IPS-18c (cell line): ENCODE data around the gene EXD3.

Source experiments
- H3K4me3 ChIP-seq: 2 replicates; pipeline ENCODE4 v1.7.0; 2013; ENCODE audit warnings: low read depth, mild to moderate bottlenecking, low read length, moderate library complexity; ENCODE audit not compliant: insufficient read depth
- H3K9me3 ChIP-seq: one replicate; pipeline ENCODE4 v1.6.1; 2013; ENCODE audit warnings: mild to moderate bottlenecking, low read length, moderate library complexity; ENCODE audit not compliant: control insufficient read depth, insufficient read depth

Gene EXD3

GRCh38 chr9:137304383-137305059, 118.4 kb downstream of the EXD3 start:
- Histone ChIP-seq H3K4me3 (no peak overlapping the region), H3K9me3 (peaks cover 2% of the 10 kb centered on the region)

GRCh38 chr9:137303893-137304382, 119.0 kb downstream of the EXD3 start:
- Histone ChIP-seq H3K4me3 (no peak overlapping the region), H3K9me3 (peaks cover 2% of the 10 kb centered on the region)

DNA sequence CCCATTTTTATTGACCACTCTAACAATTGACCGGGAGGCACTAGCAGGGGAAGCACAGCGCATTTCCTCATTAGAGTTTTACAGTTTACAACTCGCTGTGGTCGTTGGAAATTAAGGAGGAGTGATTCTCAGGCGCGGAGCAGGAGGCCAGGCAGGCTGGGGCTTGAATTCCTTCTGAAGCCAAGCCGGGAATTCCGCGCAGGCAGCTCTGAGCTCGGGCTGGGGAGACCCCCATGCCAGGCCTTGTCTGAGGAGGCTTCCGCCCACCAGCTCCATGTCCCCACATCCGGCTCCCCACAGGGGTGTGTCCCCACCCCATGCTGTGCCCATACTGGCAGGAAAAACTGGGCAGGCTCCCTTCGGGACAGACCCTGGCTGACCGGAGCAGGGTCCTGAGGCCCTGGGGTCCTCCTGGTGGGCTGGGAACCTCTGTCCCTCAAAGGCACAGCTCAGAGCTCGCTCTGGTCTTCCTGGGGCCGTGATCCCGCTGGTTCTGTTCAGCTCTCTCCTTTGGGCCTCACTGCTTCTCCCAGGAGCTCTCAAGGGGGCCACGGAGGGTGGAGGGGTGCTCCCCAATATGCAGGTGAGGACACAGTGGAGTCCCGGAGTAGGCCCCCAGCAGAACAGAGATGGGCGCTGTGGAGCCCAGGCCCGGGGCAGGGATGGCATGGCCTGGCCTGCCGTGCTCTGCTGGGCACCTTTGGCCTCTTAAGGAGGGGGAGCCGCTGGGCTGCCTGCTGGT, 119.6 kb downstream of the EXD3 start:
- peaks cover 2% of the 10 kb centered on the region for H3K9me3 ChIP-seq
- H3K4me3 ChIP-seq: peak overlapping the region; percentile 43; the same call in 1 of the 2 replicates

DNA sequence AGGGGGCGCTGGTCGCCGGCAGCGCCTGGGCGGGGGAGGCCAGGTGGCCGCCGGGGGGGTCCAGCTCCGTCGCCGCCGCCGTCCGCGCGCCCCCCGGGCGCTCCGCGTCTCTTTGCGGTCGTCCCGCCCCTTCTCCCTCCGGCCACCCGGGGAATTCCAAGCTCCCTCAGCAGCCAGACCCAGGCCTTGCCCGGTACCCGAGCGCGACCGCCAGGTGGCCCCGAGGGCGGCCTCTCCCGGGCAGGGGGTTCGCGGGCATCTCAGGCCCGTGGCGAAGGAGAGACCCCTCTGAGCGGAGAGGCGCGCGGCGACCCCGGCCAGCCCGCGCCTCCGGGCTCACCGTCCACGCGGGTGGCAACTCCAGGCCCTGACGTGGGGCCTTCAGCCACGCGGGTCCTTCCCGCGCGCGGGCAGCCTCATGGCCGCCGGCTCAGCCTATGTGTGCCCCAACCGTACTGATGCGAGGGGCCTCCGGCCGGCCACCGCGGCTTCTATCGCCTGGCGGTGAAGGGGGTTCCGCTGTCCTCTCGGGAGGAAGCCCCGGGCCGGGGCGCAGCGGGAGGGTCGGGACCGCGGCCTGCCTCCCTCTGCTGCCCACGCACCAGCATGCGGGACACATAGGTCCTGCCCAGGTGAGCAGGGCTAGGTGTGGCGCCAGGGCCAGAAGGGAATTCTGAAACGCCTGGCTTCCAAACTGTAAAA, 120.4 kb downstream of the EXD3 start:
- peaks cover 2% of the 10 kb centered on the region for H3K9me3 ChIP-seq
- H3K4me3 ChIP-seq: peak overlapping the region; percentile 43; the same call in 1 of the 2 replicates

- Histone ChIP-seq H3K9me3 (peaks cover 2% of the 10 kb centered on the region), H3K4me3 (peak within 1 kb of the TSS; percentile 92)
Measured at GRCh38 chr9:137302118-137302448, 120.9 kb downstream of the EXD3 start, which contains the start of gene NRARP. NRARP (minus strand) TSS chr9:137302271; CDS start chr9:137301928, 343 bp downstream.

- peak overlapping the region; percentile 92 for H3K4me3 ChIP-seq
- H3K9me3 ChIP-seq: peaks cover 5% of the 10 kb centered on the region
Measured at GRCh38 chr9:137301081-137301947, 121.6 kb downstream of the EXD3 start.

DNA sequence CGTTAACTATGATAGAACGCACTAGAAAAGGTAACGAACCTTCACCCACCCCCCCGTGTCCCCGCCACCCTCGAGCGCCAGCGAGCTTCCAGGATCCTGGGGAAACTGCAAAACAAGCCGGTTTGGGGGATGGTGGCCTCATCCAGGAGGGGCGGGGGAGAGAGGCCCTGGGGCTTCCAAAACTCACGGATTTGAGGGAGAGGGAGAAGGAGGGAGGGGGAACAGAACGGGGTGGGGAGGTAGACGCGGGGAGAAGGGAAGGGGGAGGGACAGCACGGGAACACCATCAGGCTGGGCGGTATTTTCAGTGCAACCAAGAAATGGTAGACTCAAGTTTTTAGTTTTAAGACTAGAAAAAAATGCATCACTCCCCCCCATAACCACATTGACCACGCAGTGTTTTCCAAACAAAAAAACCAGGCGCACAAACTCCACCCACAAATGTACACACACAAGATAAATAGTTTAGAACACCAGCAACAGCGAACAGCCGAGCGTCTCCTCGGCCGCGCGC, 122.3 kb downstream of the EXD3 start:
- Histone ChIP-seq H3K9me3 (peaks cover 5% of the 10 kb centered on the region), H3K4me3 (peak overlapping the region; percentile 92)

- Histone ChIP-seq H3K9me3 (peaks cover 5% of the 10 kb centered on the region), H3K4me3 (peak overlapping the region; percentile 92)
Measured at GRCh38 chr9:137299938-137300337, 123.0 kb downstream of the EXD3 start.

DNA sequence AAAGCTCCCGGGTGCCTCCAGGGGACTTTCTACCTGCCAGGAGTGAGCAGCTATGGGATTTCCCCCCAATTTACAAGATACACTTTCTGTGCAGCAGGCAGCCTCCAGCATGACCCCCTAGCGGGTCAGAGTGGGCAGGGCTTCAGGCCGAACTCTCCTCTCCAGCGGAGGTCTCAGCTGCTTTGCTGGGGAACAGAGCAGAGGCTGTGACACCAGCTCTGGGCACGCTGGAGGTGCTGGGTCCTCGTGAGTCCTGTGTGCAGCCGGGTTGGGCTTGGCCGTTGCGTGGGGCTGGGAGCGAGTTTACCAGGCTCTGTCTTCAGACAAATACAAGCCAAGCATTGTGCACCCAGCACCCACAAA, 123.8 kb downstream of the EXD3 start:
- peaks cover 5% of the 10 kb centered on the region for H3K9me3 ChIP-seq
- peak overlapping the region; percentile 92 for H3K4me3 ChIP-seq

DNA sequence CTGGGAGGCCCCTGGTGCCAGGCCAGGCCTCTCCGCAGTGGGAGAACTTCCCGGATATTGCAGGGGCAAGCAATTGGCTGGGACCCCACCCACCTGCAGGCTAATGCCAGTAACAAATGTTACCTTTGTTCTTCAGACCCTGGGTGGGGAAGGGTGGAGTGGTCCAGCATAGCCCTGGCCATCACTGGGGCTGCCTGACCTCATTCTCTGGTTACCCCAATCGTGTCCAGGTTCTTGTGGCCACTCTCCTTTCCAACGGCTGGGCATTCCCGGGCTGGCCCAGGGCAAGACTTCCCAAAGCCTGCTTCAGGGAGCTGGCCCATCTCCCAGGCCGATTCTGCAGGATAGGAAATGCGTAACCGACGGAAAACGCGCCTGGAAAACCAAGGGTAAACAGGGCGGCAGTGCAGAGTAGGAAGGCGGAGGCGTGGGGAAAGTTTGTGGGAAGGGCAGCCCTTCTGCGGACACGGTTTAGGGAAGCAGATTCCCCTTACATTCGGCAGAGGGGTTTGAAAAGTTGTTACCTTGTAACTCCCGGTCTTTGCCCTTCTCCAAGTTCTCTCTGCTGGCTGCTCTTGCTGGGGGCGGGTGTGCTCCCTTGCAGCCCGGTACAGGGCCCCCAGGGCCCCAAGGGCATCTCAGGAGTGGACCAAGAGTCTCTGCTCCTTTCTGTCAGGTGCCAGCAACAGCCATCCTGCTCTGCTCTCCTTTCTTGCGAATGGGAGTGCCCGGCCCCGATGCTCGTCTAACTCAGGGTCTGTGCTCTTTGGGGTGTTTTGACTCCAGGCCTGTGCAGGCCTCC, 124.4 kb downstream of the EXD3 start:
- Histone ChIP-seq H3K4me3 (peak overlapping the region; percentile 92), H3K9me3 (peaks cover 5% of the 10 kb centered on the region)

- H3K4me3 ChIP-seq: 0 out of 2 replicates have a peak overlapping the region, but pooled peaks have one; percentile 9
- peaks cover 5% of the 10 kb centered on the region for H3K9me3 ChIP-seq
Measured at GRCh38 chr9:137297966-137298365, 125.0 kb downstream of the EXD3 start.

- Histone ChIP-seq H3K4me3 (peak overlapping the region; percentile 34), H3K9me3 (peaks cover 5% of the 10 kb centered on the region)
Measured at GRCh38 chr9:137296670-137297664, 126.0 kb downstream of the EXD3 start.

DNA sequence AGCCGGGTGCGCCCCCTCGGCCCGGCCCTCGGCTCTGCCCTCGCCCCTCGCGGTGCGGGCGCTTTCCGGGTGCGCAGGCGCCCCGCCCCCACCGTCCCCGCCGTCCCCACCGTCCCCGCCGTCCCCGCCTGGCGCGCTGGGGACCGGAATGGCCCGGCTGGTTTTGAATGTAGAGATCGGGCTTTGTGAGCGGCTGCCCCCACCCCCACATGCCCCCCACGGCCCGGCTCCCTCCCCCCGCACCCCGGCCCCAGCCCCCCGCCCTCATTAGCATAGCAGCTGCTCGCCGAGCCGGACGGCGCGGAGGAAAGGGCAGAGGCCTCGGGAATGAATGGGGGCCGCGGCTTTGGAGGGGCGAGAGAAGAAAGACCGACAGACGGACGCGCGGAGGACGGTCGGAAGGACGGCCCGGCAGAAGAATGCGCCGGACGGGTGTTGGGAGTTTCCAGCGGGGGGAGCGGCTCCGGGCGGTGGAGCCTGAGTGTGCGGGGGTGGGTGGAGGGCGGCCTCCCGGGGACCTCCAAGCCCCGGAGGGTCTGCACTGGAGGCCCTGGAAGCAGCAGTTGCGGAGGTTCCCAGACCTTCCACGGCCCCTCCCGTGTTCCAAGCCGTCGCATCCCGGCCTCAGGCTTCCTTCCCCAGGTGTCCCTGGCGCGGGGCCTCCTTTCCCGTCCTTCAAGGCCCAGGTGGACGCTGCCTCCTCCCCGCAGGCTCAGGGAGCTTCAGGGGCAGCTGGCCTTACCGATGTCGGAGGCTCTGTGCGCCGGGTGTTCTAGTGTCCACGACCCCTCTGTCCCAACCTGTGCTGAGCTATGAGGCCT, 126.9 kb downstream of the EXD3 start:
- peak overlapping the region; percentile 34 for H3K4me3 ChIP-seq
- H3K9me3 ChIP-seq: peaks cover 5% of the 10 kb centered on the region

- peaks cover 5% of the 10 kb centered on the region for H3K9me3 ChIP-seq
- peak overlapping the region; percentile 31; the same call in 1 of the 2 replicates for H3K4me3 ChIP-seq
Measured at GRCh38 chr9:137295238-137295811, 127.6 kb downstream of the EXD3 start.
